HG02852 (cell line): ENCODE data around the gene TMEM51.

Source experiments
- ATAC-seq: cut with Tn5 transposase; IDR thresholded peaks from one replicate; pipeline ENCODE4 v1.9.1; 2021; ENCODE audit warnings: mild to moderate bottlenecking, moderate library complexity; ENCODE audit not compliant: unreplicated experiment

The TMEM51 gene

DNA sequence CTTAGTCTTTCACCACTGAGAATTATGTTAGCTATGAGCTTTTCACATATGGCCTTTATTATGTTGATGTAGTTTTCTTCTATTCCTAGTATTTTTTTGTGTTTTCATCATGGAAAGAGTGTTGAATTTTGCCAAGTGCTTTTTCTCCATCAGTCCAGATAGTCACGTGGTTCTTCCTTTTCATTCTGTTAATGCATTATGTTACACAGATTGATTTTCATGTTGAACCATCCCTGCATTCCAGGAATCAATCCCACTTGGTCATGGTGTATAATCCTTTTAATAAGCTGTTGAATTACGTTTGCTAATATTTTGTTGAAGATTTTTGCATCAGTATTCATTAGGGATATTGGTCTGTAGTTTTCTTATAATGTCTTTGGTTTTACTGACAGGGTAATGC, 111.2 kb downstream of the TMEM51 start:
- no peak for ATAC-seq
